ENCODE results near the gene AMMECR1. TPM values are rescaled to one million over a fixed set of nuclear protein-coding genes. Genes with fewer than 3 reads are reported as not detected.

Gene AMMECR1
- total and polyA plus RNA-seq, 2 of the 4 experiments (the other 2 are of a cell fraction): 7.0 to 11.3 TPM

DNA sequence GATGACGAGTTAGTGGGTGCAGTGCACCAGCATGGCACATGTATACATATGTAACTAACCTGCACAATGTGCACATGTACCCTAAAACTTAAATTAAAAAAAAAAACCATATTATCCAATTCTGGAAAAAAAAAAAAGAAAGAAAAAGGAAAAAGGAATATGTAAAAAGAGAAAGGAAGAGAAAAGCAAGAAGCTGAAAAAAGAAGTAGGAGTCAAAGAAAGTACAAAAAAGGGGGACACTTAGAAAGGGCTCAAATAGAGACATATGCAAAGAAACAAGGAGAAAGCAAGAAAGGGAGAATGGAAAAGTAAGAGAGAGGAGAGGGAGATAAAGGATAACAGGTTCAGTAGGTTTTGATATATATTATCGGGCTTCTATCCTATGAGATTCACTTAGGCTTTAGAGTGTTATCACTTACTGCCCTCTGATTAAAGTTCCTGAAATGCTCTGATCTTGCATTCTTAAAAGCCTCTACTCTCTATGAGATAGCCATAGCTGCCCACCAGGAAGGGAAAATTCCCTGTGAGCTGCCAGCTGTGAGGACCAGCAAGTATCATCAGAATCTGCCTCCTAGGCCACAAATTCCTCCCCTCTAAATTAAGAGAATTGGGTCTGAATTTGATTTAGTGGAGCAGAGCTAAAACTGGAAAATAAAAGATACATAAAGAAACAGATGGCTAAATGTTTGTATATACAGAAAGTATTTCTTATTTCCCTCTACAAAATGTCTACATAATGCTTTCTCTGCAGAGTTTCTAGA lies 95.2 kb downstream of the AMMECR1 start (continued):
- TF ChIP-seq RCOR1 (IDR thresholded peaks at IDR 0.05; ENCODE audit: insufficient replicate concordance, low read length): no peak

DNA sequence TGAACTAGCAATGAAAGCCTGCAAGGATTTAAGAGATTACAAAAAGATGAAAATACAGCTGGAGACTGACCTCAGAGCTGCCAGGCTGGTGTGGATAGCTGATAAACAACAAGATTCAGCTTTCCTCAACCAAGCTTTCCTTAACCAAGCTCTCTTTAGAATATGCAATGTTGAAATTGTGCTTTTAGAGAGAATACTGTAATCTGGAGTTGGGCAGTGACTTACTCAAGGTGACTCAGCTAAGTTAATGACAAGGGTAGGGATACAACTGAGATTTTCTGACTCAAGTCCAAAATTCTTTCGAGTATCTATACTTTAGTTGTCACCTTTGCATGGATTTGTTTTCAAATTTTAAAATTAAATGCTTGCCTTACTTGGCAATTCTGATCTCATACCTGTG lies 98.0 kb downstream of the AMMECR1 start:
- peak; percentile 53; the same call in 1 of the 2 replicates for ATAC-seq (ENCODE audit: low read depth)

More for the DNA sequence above, 98.0 kb downstream of the AMMECR1 start:
- Histone ChIP-seq H4K20me1 (ENCODE audit: insufficient read depth, low read length) (no peaks in the 10 kb centered on the region), H3K9me3 (ENCODE audit: control insufficient read depth, insufficient read depth, low read length) (no peaks in the 10 kb centered on the region), H2BK15ac (ENCODE audit: low read depth, low read length) (no peak overlapping the region), H3K4me1 (ENCODE audit: control insufficient read depth, insufficient read depth, low read length) (no peaks in the 10 kb centered on the region), H2AK5ac (ENCODE audit: low read depth, low read length) (no peak overlapping the region), H4K5ac (ENCODE audit: low read depth, low read length) (no peak overlapping the region), H3K4me2 (ENCODE audit: low read depth, low read length) (no peak overlapping the region), H3K18ac (ENCODE audit: low read depth, low read length) (no peak overlapping the region), H2BK5ac (ENCODE audit: low read depth, low read length, poor library complexity, severe bottlenecking) (peak overlapping the region; percentile 36), H3K79me1 (ENCODE audit: low read depth in 1 of 2, low read length in 2 of 2) (peaks cover 0 to 3% of the 10 kb centered on the region in 2 experiments; a peak in 3 of 4 replicates), H3K56ac (ENCODE audit: extremely low read depth, insufficient read depth, low read length) (no peak overlapping the region), H2AFZ (replicated peaks; ENCODE audit: low read length, poor library complexity) (no peak overlapping the region), H3K23ac (ENCODE audit: low read depth, low read length) (no peak overlapping the region), H3K9ac (ENCODE audit: low read depth, low read length) (no peak overlapping the region), H3K4ac (ENCODE audit: low read depth, low read length) (no peak overlapping the region), H4K91ac (ENCODE audit: insufficient read depth, low read depth, low read length) (no peak overlapping the region), H3K27me3 (ENCODE audit: control insufficient read depth, insufficient read depth, low read length) (no peaks in the 10 kb centered on the region), H2BK120ac (ENCODE audit: low read depth, low read length) (no peak overlapping the region), H3K14ac (replicated peaks; ENCODE audit: low read depth, low read length) (no peak overlapping the region), H2AK9ac (replicated peaks; ENCODE audit: low read depth, low read length, poor library complexity) (no peak overlapping the region), H3K27ac (ENCODE audit: insufficient read depth, low read length) (no peak overlapping the region), H3K4me3 (ENCODE audit: insufficient read depth, low read depth, low read length) (no peak overlapping the region), H3K9me1 (ENCODE audit: insufficient read depth, low read length) (no peaks in the 10 kb centered on the region), H4K8ac (ENCODE audit: low read depth in 2 of 2, low read length in 2 of 2) (no peak overlapping the region), H3K36me3 (ENCODE audit: control insufficient read depth, insufficient read depth, low read length) (no peaks in the 10 kb centered on the region), H2BK20ac (ENCODE audit: low read depth, low read length) (no peak overlapping the region)
- in situ Hi-C loops (cut with MboI; ENCODE audit: low sequenced_read_pairs) (no loop called here), intact Hi-C loops (cut with micrococcal nuclease) (loop anchor here (5.0 kb wide), 1 partner anchor 97 kb away; the partner anchor contains the start of gene AMMECR1), dilution Hi-C loops (cut with HindIII; ENCODE audit: low sequenced_read_pairs, unreplicated experiment) (no loop called here)
- ChIA-PET POLR2A (ENCODE audit: unreplicated experiment) (interaction anchor here (0.7 kb wide), 1 partner anchor 46 kb away, joined by 5 read pairs; no protein-coding TSS in a partner anchor), CTCF (no interaction called here)
- WGBS, 2 experiments (ENCODE audit: extremely low coverage in 2 of 2, insufficient read length in 1 of 2): no CpG with 5 or more reads among the region's 1 CpG
- BruUV-seq (replicated peaks): no TSS peak
- TF ChIP-seq MAFK (IDR thresholded peaks at IDR 0.05; ENCODE audit: low read depth, low read length): no peak
- TF ChIP-seq NFE2L2 (IDR thresholded peaks at IDR 0.05; ENCODE audit: low read depth, low read length): peak; percentile 26; the same call in 1 of the 2 replicates
- peak; percentile 69 for DNase-seq
